Karpas-422 (cell line): ENCODE measurements around the gene SLC44A3. TPM values are rescaled to one million over a fixed set of nuclear protein-coding genes. Genes with fewer than 3 reads are reported as not detected.
A peak's percentile ranks its signal among the peaks of the same experiment; 100 is the strongest.

Source experiments
- DNase-seq: peaks from one replicate; pipeline ENCODE4 v3.0.0-alpha.2; 2015
- H2AFZ ChIP-seq: fragments of 200-600 bp; sonication (generic); 2 replicates; pipeline ENCODE4 v1.6.1; 2014; ENCODE audit warnings: antibody characterized with exemption, low read length, mixed read lengths
- H3K27ac ChIP-seq: fragments of 200-600 bp; sonication (generic); 2 replicates; pipeline ENCODE4 v1.5.1; 2014; ENCODE audit warnings: mild to moderate bottlenecking, low read length, moderate library complexity
- H3K27me3 ChIP-seq: fragments of 200-600 bp; sonication (generic); 2 replicates; pipeline ENCODE4 v1.6.1; 2014; ENCODE audit warnings: low read length, mixed read lengths
- H3K36me3 ChIP-seq: fragments of 200-600 bp; sonication (generic); 2 replicates; pipeline ENCODE4 v1.6.1; 2014; ENCODE audit warnings: low read length, mixed read lengths; ENCODE audit not compliant: insufficient read depth
- H3K4me1 ChIP-seq: fragments of 200-600 bp; sonication (generic); 2 replicates; pipeline ENCODE4 v1.6.1; 2014; ENCODE audit warnings: mild to moderate bottlenecking, low read length, mixed read lengths
- H3K4me2 ChIP-seq: fragments of 200-600 bp; sonication (generic); 2 replicates; pipeline ENCODE4 v1.6.1; 2014; ENCODE audit warnings: low read length, low read depth, mild to moderate bottlenecking; ENCODE audit not compliant: poor library complexity, severe bottlenecking
- H3K4me3 ChIP-seq: fragments of 200-600 bp; sonication (generic); 2 replicates; pipeline ENCODE4 v1.5.1; 2014; ENCODE audit warnings: mild to moderate bottlenecking, antibody characterized with exemption, low read length, mixed read lengths
- H3K79me2 ChIP-seq: fragments of 200-600 bp; sonication (generic); 2 replicates; pipeline ENCODE4 v1.6.1; 2014; ENCODE audit warnings: mild to moderate bottlenecking, low read length, mixed read lengths
- H3K9ac ChIP-seq: fragments of 200-600 bp; sonication (generic); 2 replicates; pipeline ENCODE4 v1.6.0; 2014; ENCODE audit warnings: low read length
- H3K9me2 ChIP-seq: fragments of 200-600 bp; sonication (generic), shearing (Covaris generic); replicated peaks from 2 replicates; pipeline ENCODE4 v1.6.0; 2014; ENCODE audit warnings: mild to moderate bottlenecking, low read length, moderate library complexity; ENCODE audit not compliant: insufficient read depth
- H3K9me3 ChIP-seq: fragments of 300-700, 200-600 bp; sonication (generic); 2 replicates; pipeline ENCODE4 v1.6.1; 2014; ENCODE audit warnings: low read length, mixed read lengths
- H4K20me1 ChIP-seq: fragments of 200-600 bp; sonication (generic); 2 replicates; pipeline ENCODE4 v1.6.1; 2014; ENCODE audit warnings: mild to moderate bottlenecking, antibody characterized with exemption, low read length, low read depth; ENCODE audit not compliant: insufficient read depth
- total RNA-seq: library from RNA; depleted of rRNA; stranded (reverse); fragments of >200 nt; shearing (Covaris generic); gene quantifications from 2 replicates; pipeline ENCODE4 v1.2.3, GENCODE V29; 2014; ENCODE audit warnings: low replicate concordance; rRNA removed

The SLC44A3 gene, protein sequence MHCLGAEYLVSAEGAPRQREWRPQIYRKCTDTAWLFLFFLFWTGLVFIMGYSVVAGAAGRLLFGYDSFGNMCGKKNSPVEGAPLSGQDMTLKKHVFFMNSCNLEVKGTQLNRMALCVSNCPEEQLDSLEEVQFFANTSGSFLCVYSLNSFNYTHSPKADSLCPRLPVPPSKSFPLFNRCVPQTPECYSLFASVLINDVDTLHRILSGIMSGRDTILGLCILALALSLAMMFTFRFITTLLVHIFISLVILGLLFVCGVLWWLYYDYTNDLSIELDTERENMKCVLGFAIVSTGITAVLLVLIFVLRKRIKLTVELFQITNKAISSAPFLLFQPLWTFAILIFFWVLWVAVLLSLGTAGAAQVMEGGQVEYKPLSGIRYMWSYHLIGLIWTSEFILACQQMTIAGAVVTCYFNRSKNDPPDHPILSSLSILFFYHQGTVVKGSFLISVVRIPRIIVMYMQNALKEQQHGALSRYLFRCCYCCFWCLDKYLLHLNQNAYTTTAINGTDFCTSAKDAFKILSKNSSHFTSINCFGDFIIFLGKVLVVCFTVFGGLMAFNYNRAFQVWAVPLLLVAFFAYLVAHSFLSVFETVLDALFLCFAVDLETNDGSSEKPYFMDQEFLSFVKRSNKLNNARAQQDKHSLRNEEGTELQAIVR
- not detected in 2 replicates for total RNA-seq

DNA sequence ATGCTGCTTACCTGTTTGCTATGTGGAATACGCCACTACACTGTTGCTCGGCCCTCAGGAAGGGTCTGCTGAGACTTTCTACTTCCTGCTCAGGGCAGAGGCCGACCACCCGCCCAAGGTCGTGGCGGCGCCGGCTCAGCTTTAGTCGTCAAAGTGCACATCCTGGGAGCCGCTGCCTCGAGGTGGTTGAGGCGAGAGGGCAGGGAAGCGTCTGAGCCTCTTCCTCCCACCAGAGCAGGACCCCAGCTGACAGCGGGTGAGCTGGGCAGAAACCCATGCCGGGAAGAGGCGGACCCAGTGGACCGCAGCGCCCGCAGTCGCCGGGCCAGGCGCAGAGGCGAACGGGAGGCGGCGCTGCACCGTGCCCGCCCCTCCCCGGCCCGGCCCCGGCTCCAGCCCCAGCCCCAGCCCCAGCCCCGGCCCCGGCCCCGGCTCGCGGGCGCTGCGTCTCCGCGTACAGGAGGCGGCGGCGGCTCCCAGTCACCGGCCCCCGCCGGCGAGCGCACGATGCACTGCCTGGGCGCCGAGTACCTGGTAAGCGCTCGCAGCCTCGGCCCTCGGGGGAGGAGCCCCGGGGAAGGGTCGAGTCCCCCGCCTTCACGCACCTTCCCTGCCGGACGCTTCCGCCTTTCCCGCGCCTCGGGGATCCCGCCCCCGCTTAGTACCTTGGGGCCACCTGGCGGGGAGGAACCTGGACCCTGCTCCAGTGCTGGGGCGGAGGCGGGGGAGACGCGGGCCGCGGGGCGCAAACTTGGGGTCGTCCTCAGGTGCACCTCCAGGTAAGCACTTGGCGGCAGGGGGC is at the start of gene SLC44A3:
TSS of gene SLC44A3 (plus strand) at position 413 of the 802 bp plus-strand sequence. CDS start at position 508, 95 bp downstream.
- H4K20me1 ChIP-seq, result no peaks in the 10 kb centered on the region
- DNase-seq, result peak; percentile 10
- H2AFZ ChIP-seq, result no peak within 1 kb of the TSS
- H3K9me3 ChIP-seq, result no peaks in the 10 kb centered on the region
- no peaks in the 10 kb centered on the region for H3K27me3 ChIP-seq
- H3K79me2 ChIP-seq, result no peaks in the 10 kb centered on the region
- no peak within 1 kb of the TSS for H3K27ac ChIP-seq
- no peaks in the 10 kb centered on the region for H3K9me2 ChIP-seq
- H3K4me2 ChIP-seq, result no peak within 1 kb of the TSS
- no peaks in the 10 kb centered on the region for H3K4me1 ChIP-seq
- no peaks in the 10 kb centered on the region for H3K36me3 ChIP-seq
- H3K4me3 ChIP-seq, result no peak within 1 kb of the TSS
- no peak within 1 kb of the TSS for H3K9ac ChIP-seq

DNA sequence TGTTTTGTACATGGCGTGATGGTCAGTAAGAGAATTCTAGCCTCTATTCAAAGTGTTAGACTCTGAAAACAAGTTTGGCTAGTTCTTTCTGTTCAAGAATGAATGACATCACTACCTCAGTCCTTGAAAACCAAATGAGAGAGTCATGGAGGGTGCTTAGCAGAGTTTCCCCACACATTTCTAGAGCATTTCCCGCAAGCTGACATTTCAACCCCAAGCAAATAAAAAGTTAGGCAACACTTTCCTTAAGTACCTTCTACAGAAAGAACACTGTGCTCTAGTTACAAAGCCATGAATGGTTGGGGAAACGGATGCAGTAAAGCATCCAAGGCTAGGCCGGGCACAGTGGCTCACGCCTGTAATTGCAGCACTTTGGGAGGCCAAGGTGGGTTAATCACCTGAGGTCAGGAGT is 47.9 kb upstream of the SLC44A3 start:
- H4K20me1 ChIP-seq, result no peaks in the 10 kb centered on the region
- no peak overlapping the region for H3K27ac ChIP-seq
- no peak overlapping the region for H3K9ac ChIP-seq
- H3K36me3 ChIP-seq, result no peaks in the 10 kb centered on the region
- no peaks in the 10 kb centered on the region for H3K79me2 ChIP-seq
- no peak overlapping the region for H3K4me3 ChIP-seq
- H3K9me2 ChIP-seq, result no peaks in the 10 kb centered on the region
- no peak overlapping the region for H2AFZ ChIP-seq
- no peaks in the 10 kb centered on the region for H3K27me3 ChIP-seq
- no peak for DNase-seq
- H3K4me1 ChIP-seq, result no peaks in the 10 kb centered on the region
- no peaks in the 10 kb centered on the region for H3K9me3 ChIP-seq
- no peak overlapping the region for H3K4me2 ChIP-seq

DNA sequence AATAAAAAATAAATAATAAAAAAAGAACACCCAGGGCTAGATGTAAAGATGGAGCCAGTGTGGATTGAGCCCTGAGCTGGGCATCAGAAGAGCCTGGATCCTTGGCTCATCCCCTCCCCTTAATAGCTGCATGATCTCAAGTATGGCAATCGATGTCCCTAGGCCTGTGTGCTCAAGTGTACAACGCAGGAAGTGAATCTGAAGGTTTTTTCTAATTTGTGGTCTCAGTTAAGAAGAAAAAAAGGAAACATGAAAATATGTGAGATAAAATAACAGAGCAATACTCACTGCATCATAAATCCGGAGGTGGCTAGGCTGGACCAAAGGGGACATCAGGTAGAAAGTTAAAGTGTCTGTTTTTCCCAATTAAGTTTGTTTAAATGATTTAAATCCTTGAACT is 47.3 kb upstream of the SLC44A3 start:
- H2AFZ ChIP-seq, result no peak overlapping the region
- no peaks in the 10 kb centered on the region for H3K4me1 ChIP-seq
- no peaks in the 10 kb centered on the region for H3K36me3 ChIP-seq
- no peaks in the 10 kb centered on the region for H3K9me2 ChIP-seq
- H3K9ac ChIP-seq, result no peak overlapping the region
- no peaks in the 10 kb centered on the region for H3K9me3 ChIP-seq
- H3K4me2 ChIP-seq, result no peak overlapping the region
- H3K27ac ChIP-seq, result no peak overlapping the region
- no peaks in the 10 kb centered on the region for H3K27me3 ChIP-seq
- H4K20me1 ChIP-seq, result no peaks in the 10 kb centered on the region
- no peak for DNase-seq
- H3K79me2 ChIP-seq, result no peaks in the 10 kb centered on the region
- no peak overlapping the region for H3K4me3 ChIP-seq

DNA sequence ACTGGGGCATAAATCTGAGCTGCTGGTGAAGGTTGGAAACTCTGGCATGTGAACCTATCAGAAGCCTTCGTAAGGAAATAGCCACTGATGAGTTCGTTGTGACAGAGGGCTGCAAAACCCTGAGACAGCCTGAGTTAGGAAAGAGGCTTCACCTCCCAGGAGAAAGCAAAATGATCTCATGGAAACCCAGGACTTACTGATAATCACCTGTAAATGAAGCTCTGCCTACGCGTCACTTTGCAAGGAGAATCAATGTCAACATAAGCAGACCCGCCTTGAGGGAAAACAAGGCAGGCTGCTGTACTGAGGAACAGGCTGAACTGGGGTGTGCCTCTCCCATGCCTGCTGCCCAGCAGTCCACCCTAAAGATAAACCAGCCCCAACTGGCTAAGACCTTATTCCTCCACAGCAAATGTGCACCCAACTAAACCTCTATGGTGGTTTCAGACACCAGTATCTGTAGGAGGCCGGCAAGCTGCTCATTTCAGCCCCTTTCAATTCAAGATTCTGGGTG is 46.8 kb upstream of the SLC44A3 start:
- Histone ChIP-seq H3K36me3 (no peaks in the 10 kb centered on the region), H3K27ac (no peak overlapping the region), H3K9me3 (no peaks in the 10 kb centered on the region), H2AFZ (no peak overlapping the region), H4K20me1 (no peaks in the 10 kb centered on the region), H3K4me1 (no peaks in the 10 kb centered on the region), H3K27me3 (no peaks in the 10 kb centered on the region), H3K4me2 (no peak overlapping the region), H3K4me3 (no peak overlapping the region), H3K79me2 (no peaks in the 10 kb centered on the region), H3K9me2 (no peaks in the 10 kb centered on the region), H3K9ac (no peak overlapping the region)
- DNase-seq, result no peak

DNA sequence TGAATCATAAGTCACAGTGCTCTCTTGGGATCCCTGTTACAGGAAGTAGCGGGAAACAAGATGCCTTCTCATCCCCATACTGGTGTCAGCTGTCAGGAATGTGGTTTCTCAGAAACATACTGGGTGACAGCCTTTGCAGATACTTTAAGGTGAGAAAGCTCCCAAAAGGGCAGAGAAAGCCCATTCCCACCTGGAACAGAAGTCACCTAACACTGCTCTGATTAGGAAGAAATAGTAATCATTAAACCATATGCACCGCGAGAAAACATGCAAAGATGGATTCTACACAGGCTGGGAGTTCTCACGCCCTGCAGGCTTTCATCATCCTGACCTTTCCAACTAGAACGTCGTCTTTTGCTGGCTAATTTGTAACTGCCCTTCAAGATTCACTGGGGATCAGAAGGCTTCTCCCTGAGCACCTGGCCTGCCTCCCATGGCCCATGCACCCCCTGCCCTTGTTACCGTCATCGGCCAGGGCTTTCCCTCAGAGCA is 46.2 kb upstream of the SLC44A3 start:
- no peak overlapping the region for H3K4me2 ChIP-seq
- no peaks in the 10 kb centered on the region for H3K79me2 ChIP-seq
- no peaks in the 10 kb centered on the region for H3K27me3 ChIP-seq
- no peaks in the 10 kb centered on the region for H3K4me1 ChIP-seq
- DNase-seq, result no peak
- no peaks in the 10 kb centered on the region for H3K9me3 ChIP-seq
- H4K20me1 ChIP-seq, result no peaks in the 10 kb centered on the region
- no peak overlapping the region for H3K27ac ChIP-seq
- no peaks in the 10 kb centered on the region for H3K36me3 ChIP-seq
- no peak overlapping the region for H3K9ac ChIP-seq
- H2AFZ ChIP-seq, result no peak overlapping the region
- H3K4me3 ChIP-seq, result no peak overlapping the region
- no peaks in the 10 kb centered on the region for H3K9me2 ChIP-seq

DNA sequence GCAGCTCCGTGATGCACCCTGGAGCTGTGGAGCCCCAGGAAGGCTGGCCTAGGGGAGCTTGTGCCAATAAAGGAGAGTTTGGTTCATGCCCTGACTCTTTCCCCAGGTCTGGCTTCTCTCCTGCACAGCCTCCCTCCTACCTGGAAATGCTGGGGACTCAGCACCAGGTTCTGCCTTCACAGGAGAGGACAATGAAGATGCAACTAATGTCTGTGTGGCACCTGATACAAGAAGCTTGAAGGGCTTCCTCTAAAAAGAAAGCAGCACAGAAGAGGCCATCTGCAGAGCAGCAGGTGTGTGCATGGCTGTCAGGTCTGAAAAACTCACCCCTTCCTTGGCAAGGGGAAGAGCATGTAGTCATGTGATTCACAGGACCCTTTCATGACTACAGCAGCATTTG is 43.7 kb upstream of the SLC44A3 start:
- H3K4me1 ChIP-seq, result no peaks in the 10 kb centered on the region
- H3K4me2 ChIP-seq, result no peak overlapping the region
- no peaks in the 10 kb centered on the region for H3K9me2 ChIP-seq
- H3K9me3 ChIP-seq, result no peaks in the 10 kb centered on the region
- H3K27ac ChIP-seq, result no peak overlapping the region
- H3K27me3 ChIP-seq, result no peaks in the 10 kb centered on the region
- H3K36me3 ChIP-seq, result no peaks in the 10 kb centered on the region
- no peaks in the 10 kb centered on the region for H3K79me2 ChIP-seq
- no peak overlapping the region for H3K4me3 ChIP-seq
- no peak overlapping the region for H2AFZ ChIP-seq
- no peaks in the 10 kb centered on the region for H4K20me1 ChIP-seq
- no peak for DNase-seq
- no peak overlapping the region for H3K9ac ChIP-seq

DNA sequence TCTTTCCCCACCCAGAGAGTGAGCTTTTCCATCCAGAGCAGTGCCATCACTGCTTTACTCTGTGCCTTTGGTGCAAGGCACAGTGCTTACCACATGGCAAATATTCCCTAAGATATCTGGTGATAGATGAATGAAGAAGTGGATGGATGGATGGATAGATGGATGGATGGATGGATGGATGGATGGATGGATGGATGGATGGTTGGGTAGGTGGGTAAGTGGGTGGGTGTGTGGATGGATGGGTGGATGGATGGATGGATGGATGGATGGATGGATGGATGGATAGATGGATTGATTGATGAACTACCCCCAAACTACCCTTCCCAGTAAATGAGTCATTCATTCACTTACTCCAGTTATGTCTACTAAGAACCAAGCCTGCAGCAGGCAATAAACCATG is 42.9 kb upstream of the SLC44A3 start:
- Histone ChIP-seq H4K20me1 (no peaks in the 10 kb centered on the region), H3K36me3 (no peaks in the 10 kb centered on the region)

More for the DNA sequence above, 42.9 kb upstream of the SLC44A3 start:
- Histone ChIP-seq H3K4me2 (no peak overlapping the region), H3K27ac (no peak overlapping the region), H3K9me2 (no peaks in the 10 kb centered on the region), H3K79me2 (no peaks in the 10 kb centered on the region), H3K9me3 (no peaks in the 10 kb centered on the region), H3K4me3 (no peak overlapping the region), H3K27me3 (no peaks in the 10 kb centered on the region), H3K4me1 (peaks cover 3% of the 10 kb centered on the region; the same call in 1 of the 2 replicates), H2AFZ (no peak overlapping the region), H3K9ac (no peak overlapping the region)
- DNase-seq, result no peak
